HG03565 (cell line): Measurements from ENCODE around the gene DHRSX.
"Not testable (repeated sequence)": the region's sequence is repeated elsewhere in the genome, so short reads cannot be mapped to it uniquely, and the experiment has no call there.

ENCODE experiments used
- ATAC-seq: cut with Tn5 transposase; IDR thresholded peaks from one replicate; pipeline ENCODE4 v1.9.1; 2021; ENCODE audit warnings: mild to moderate bottlenecking, moderate library complexity; ENCODE audit not compliant: unreplicated experiment

Gene DHRSX

GRCh38 chrX:2500803-2501558 is at the start of gene DHRSX, which contains the start of gene ZBED1:
Gene DHRSX (minus strand): TSS chrX:2500976. CDS start chrX:2500925, 51 bp downstream.
Gene ZBED1 (minus strand): TSS chrX:2500976. CDS start chrX:2490719, 10,257 bp downstream.
- peak; percentile 29 for ATAC-seq

- no peak for ATAC-seq
Measured at GRCh38 chrX:2549876-2550275, 49.1 kb upstream of the DHRSX start.

GRCh38 chrX:2548711-2549423 is 48.1 kb upstream of the DHRSX start:
- ATAC-seq, result no peak

GRCh38 chrX:2547736-2548135 is 47.0 kb upstream of the DHRSX start:
- ATAC-seq, result no peak

- ATAC-seq, result no peak
Measured at GRCh38 chrX:2546496-2546895, 45.7 kb upstream of the DHRSX start.

GRCh38 chrX:2545144-2545543 is 44.4 kb upstream of the DHRSX start:
- ATAC-seq, result no peak

- ATAC-seq, result no peak
Measured at GRCh38 chrX:2542826-2543521, 42.2 kb upstream of the DHRSX start.

- ATAC-seq, result no peak
Measured at GRCh38 chrX:2541603-2542002, 40.8 kb upstream of the DHRSX start.

GRCh38 chrX:2540426-2540947 is 39.7 kb upstream of the DHRSX start:
- no peak for ATAC-seq

- ATAC-seq, result no peak
Measured at GRCh38 chrX:2539586-2539985, 38.8 kb upstream of the DHRSX start.

GRCh38 chrX:2538031-2538757 is 37.4 kb upstream of the DHRSX start:
- ATAC-seq, result no peak

- no peak for ATAC-seq
Measured at GRCh38 chrX:2536974-2537373, 36.2 kb upstream of the DHRSX start.

- no peak for ATAC-seq
Measured at GRCh38 chrX:2536141-2536540, 35.4 kb upstream of the DHRSX start.

- ATAC-seq, result not testable (repeated sequence)
Measured at GRCh38 chrX:2534261-2535021, 33.7 kb upstream of the DHRSX start.

GRCh38 chrX:2533424-2533823 is 32.6 kb upstream of the DHRSX start:
- no peak for ATAC-seq

- no peak for ATAC-seq
Measured at GRCh38 chrX:2526390-2526789, 25.6 kb upstream of the DHRSX start.

- ATAC-seq, result no peak
Measured at GRCh38 chrX:2523911-2524310, 23.1 kb upstream of the DHRSX start.

GRCh38 chrX:2521927-2522386 is 21.2 kb upstream of the DHRSX start:
- ATAC-seq, result peak; percentile 23

- ATAC-seq, result peak; percentile 58
Measured at GRCh38 chrX:2521092-2521926, 20.5 kb upstream of the DHRSX start.
